Dedifferentiated amniotic fluid mesenchymal stem cell (primary cell): ENCODE measurements around the gene BRD3.

Source experiments
- DNase-seq: peaks from one replicate; pipeline ENCODE4 v3.0.0-alpha.2; 2016; ENCODE audit errors: extremely low spot score

Gene BRD3

GRCh38 chr9:134054891-134055811 is 12.7 kb downstream of the BRD3 start:
- DNase-seq: no peak

GRCh38 chr9:134053941-134054761 is 13.7 kb downstream of the BRD3 start:
- DNase-seq: no peak

DNA sequence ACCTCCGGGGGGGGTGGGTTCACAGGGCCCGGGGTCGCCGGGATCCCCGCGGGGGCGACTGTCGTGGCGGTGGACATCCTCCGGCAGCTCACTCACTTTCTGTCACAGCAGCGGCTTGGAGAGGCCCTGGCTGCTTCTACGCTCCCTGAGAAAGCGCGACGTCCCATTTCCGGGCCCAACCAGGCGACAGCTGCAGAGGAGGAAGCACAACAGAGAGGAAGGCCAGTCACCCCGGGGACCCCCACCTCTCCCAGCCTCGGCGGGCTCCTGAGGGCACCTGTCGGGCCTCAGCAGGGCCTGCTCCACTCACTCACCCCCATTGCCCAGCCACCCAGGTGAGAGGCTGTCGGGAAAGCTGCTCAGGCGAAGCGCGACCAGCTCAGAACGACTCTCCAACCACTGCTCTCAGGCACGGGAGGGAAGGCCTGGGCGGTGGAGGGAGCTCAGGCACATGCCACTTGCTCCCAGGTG is 14.4 kb downstream of the BRD3 start:
- DNase-seq: no peak

DNA sequence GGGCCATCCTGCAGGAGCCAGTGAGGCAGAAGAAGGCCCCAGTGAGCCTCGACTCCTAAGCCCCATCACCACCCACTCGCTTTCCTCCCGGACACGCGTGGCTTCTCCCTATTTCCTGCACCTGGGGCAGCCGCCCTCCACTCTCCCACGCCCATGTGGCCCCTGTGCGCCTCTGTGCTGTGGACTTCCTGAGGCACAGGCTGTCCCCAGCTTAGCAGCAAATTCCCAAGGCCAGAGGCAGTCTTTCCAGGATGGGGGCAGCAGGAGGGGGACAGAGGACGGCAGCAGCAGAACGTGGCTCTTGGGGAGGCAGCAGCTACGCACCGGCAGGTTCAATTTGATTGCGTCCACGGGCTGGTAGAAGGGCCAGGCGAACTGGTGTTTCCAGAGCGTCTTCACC is 14.9 kb downstream of the BRD3 start:
- DNase-seq: no peak

- DNase-seq: no peak
These were observed 15.3 kb downstream of the BRD3 start for GRCh38 chr9:134052491-134052890.

- no peak for DNase-seq
These were observed 16.5 kb downstream of the BRD3 start for GRCh38 chr9:134051319-134051718.

- no peak for DNase-seq
These were observed 17.1 kb downstream of the BRD3 start for GRCh38 chr9:134050726-134051125.

DNA sequence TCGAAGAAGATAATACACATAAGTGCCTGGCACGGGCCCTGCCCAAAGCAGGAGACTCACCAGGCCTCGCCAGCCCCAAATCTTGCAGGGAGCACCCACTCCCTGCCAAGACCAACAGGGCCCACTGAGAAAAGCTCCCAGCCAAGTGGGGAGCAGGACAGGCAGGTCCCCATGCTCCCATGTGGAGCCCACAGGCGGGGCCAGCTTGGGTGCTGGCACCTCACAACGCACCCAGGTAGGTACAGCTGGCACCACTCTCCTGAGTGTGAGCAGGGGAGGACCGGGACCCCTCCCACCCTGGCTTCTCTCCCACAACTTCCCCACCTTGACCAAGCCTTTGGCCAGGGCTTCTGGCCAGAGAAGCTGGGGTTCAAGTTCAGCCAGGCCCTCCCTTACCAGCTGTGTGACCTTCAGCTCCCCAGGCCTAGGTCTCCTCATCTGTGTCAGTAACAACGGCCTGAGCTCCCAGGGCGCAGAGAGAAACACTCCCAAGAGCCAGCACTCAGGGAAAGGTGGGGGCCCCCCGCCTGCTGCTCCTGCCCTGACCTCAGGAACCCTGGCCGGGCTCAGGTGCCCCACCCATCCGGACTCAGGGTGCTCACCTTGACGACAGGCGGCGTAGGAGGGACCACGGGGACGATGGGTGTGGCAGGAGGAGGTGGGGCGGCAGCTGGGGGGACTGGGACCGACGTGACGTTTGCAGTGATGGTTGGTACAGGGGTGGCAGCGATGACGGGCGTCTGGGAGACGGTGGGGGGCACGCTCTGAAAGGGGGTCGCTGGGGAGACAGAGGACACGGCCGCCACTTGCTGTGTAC is 17.8 kb downstream of the BRD3 start:
- DNase-seq: no peak

GRCh38 chr9:134049236-134049635 is 18.6 kb downstream of the BRD3 start:
- no peak for DNase-seq

DNA sequence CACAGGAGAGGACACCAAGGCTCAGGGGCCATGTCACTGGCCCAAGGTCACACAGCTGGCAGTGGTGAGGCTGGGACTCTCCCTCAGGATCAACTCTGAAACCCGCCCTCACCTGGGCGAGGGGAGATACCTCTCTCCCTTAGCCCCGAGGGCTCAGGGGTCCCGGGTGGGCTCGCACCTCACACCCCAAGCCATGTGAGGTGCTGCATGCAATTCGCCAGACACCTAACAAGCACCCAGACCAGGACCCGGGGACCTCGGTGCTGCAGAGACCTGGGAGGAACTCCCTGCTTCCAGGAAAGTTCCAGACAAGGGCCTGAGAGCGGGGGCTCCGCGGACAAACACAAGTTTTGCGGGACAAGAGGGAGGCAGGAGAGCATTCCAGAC is 19.3 kb downstream of the BRD3 start:
- DNase-seq: no peak

- DNase-seq: no peak
These were observed 19.8 kb downstream of the BRD3 start for GRCh38 chr9:134047868-134048581.

GRCh38 chr9:134046894-134047681 is 20.7 kb downstream of the BRD3 start:
- DNase-seq: no peak

DNA sequence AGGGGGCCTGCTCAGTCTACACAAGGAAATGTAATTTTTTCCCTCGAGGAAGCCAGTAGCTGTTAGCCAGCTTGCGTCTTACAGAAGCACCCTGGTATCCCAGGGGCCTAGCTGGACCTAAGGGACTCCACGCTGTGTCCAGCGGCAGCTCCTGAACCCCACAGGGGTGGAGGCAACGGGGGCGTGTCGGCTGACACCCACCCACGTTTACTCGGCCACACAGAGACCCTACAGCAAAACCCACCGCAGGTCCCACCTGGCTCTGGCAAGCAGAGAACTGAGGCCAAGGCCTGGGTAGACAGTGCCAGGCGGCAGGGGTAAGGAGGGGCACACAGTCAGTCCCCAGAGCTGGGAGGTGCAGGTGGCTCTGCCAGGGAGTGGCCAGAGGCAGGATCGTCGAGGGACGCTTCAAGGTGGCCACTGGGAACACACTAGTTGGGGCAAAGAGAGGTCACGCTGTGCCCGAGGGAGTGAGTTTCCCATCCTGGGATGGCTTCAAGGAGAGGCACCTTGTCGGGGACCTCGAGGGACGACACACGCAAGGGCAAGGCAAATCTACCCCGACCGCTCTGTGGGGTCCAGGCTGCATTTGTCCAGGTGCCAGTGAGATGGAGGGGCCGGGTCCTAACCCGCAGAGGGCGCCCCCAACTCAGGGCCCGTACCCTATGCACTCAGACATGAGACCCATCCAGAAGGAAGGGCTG is 21.8 kb downstream of the BRD3 start:
- no peak for DNase-seq

- no peak for DNase-seq
These were observed 22.9 kb downstream of the BRD3 start for GRCh38 chr9:134044944-134045343.

DNA sequence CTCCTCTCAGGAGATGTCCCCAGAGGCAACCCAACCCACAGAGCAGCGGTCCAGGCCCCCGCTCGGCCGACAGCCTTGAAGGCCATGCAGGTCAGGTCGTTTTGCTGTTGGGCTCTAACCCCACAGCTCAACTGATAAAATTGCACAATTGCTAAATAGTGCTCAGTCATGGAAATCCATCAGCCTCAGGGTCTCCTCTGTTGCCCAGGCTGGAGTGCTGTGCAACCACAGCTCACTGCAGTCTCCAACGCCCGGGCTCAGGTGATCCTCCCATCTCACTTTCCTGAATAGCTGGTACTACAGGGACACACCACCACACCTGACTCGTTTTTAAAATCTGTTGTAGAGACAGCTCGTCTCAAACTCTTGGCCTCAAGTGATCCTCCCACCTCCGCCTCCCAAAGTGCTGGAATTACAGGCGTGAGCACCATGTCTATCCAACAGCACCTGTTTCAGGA is 24.3 kb downstream of the BRD3 start:
- no peak for DNase-seq

DNA sequence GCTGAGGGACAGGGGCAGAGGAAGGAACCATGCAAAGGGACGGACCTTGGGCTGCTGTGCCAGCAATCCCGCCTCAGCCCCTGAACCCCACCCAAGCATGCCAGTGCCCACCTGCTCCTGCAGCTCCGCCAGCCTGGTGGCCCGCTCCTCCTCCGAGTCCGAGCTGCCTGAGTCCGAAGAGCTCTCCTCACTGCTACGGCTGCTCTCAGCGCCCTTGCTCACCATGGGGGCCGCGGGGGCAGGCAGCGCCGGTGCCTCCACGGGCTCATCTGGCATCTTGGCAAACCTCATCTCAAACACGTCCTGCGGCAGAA is 26.2 kb downstream of the BRD3 start:
- no peak for DNase-seq

GRCh38 chr9:134040781-134041648 is 26.8 kb downstream of the BRD3 start:
- DNase-seq: no peak

DNA sequence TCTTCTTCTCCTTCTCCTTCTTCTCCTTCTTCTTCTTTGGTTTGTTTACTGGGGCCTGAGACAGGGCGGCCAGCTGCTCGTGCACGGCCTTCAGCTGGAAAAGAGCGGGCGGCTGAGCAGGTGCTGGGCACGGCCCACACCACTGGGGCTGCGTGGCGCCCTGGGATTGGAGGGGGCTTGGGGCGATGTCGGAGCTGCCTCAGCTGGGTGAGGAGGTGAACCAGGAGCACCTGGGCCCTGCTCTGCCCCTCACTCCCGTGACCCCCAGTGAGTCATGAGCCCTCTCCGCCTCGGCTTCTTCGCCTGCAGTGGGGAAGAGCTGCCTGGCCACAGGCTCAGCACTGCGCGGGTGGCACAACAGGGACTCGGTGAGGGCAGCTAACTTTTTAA is 27.7 kb downstream of the BRD3 start:
- no peak for DNase-seq
